RWPE2 (cell line): ENCODE data around the gene OPA3.

ENCODE experiments used
- ATAC-seq: fragments of 200-7000 bp; cut with Tn5 transposase; 3 replicates; pipeline ENCODE4 v1.9.1; 2021; ENCODE audit warnings: low read depth
- DNase-seq: peaks from one replicate; pipeline ENCODE4 v3.0.0-alpha.2; 2020; ENCODE audit warnings: low spot score
- H3K27ac ChIP-seq: fragments of 450-650 bp; 2 replicates; pipeline ENCODE4 v1.5.1; 2017; ENCODE audit warnings: mild to moderate bottlenecking; ENCODE audit not compliant: poor library complexity, severe bottlenecking
- H3K27me3 ChIP-seq: fragments of 250-450 bp; sonication (Bioruptor Pico); 2 replicates; pipeline ENCODE4 v1.5.1; 2021; ENCODE audit warnings: mild to moderate bottlenecking, moderate library complexity; ENCODE audit not compliant: insufficient read depth, poor library complexity, severe bottlenecking
- H3K36me3 ChIP-seq: fragments of 250-450 bp; sonication (Bioruptor Pico); 2 replicates; pipeline ENCODE4 v1.5.1; 2020; ENCODE audit warnings: low read depth, mild to moderate bottlenecking, moderate library complexity
- H3K4me1 ChIP-seq: fragments of 250-450 bp; sonication (Bioruptor Pico); 2 replicates; pipeline ENCODE4 v1.5.1; 2021; ENCODE audit warnings: mild to moderate bottlenecking, moderate library complexity; ENCODE audit not compliant: insufficient read depth, poor library complexity, severe bottlenecking
- H3K4me3 ChIP-seq: fragments of 250-450 bp; sonication (Bioruptor Pico); 2 replicates; pipeline ENCODE4 v1.5.1; 2021; ENCODE audit warnings: mild to moderate bottlenecking, moderate library complexity; ENCODE audit not compliant: severe bottlenecking
- H3K9me3 ChIP-seq: fragments of 250-450 bp; sonication (Bioruptor Pico); 2 replicates; pipeline ENCODE4 v1.5.1; 2021; ENCODE audit warnings: mild to moderate bottlenecking, moderate library complexity; ENCODE audit not compliant: severe bottlenecking
- TF ChIP-seq, protein P1 (sequence below): fragments of 450-650 bp; IDR thresholded peaks from one replicate; pipeline ENCODE4 v1.5.1; 2017; ENCODE audit warnings: mild to moderate bottlenecking, moderate library complexity; ENCODE audit not compliant: poor library complexity, severe bottlenecking

OPA3 gene

DNA sequence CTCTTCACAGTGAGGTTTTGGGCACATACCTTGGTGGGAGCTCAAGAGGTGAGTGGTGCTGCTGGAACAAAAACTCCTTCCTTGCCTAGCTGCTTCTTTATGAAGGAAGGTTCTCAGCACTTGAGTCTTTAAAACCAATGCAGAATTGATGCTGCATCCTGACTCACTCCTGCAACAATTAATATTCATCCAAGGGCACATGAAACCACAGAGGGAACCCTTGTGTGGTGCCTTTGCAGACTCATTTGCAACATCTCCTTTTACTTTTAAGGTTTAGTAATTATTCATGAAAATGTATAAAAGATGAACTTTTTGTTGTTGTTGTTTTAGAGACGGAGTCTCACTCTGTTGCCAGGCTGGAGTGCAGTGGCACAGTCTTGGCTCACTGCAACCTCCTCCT lies 30.1 kb downstream of the OPA3 start:
- Histone ChIP-seq H3K27ac (no peak overlapping the region), H3K27me3 (no peaks in the 10 kb centered on the region), H3K36me3 (no peaks in the 10 kb centered on the region; the same call in 1 of the 2 replicates), H3K4me3 (no peak overlapping the region), H3K4me1 (no peaks in the 10 kb centered on the region), H3K9me3 (no peaks in the 10 kb centered on the region)
- DNase-seq: no peak
- TF ChIP-seq, protein P1, sequence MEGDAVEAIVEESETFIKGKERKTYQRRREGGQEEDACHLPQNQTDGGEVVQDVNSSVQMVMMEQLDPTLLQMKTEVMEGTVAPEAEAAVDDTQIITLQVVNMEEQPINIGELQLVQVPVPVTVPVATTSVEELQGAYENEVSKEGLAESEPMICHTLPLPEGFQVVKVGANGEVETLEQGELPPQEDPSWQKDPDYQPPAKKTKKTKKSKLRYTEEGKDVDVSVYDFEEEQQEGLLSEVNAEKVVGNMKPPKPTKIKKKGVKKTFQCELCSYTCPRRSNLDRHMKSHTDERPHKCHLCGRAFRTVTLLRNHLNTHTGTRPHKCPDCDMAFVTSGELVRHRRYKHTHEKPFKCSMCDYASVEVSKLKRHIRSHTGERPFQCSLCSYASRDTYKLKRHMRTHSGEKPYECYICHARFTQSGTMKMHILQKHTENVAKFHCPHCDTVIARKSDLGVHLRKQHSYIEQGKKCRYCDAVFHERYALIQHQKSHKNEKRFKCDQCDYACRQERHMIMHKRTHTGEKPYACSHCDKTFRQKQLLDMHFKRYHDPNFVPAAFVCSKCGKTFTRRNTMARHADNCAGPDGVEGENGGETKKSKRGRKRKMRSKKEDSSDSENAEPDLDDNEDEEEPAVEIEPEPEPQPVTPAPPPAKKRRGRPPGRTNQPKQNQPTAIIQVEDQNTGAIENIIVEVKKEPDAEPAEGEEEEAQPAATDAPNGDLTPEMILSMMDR: no peak
- ATAC-seq: no peak

- Histone ChIP-seq H3K4me1 (peaks cover 5% of the 10 kb centered on the region), H3K27ac (no peak overlapping the region), H3K9me3 (no peaks in the 10 kb centered on the region), H3K36me3 (no peaks in the 10 kb centered on the region; the same call in 1 of the 2 replicates), H3K4me3 (no peak overlapping the region), H3K27me3 (no peaks in the 10 kb centered on the region)
- no peak for DNase-seq
- no peak for ATAC-seq
- TF ChIP-seq, protein P1: no peak
Measured at GRCh38 chr19:45553464-45553863, 31.1 kb downstream of the OPA3 start.

- peaks cover 18% of the 10 kb centered on the region for H3K4me1 ChIP-seq
- H3K27ac ChIP-seq: peak overlapping the region; percentile 60
- DNase-seq: peak; percentile 86
- H3K27me3 ChIP-seq: no peaks in the 10 kb centered on the region
- H3K36me3 ChIP-seq: no peaks in the 10 kb centered on the region; the same call in 1 of the 2 replicates
- H3K9me3 ChIP-seq: no peaks in the 10 kb centered on the region
- ATAC-seq: peak; percentile 99
- H3K4me3 ChIP-seq: no peak overlapping the region
- TF ChIP-seq, protein P1: no peak
Measured at GRCh38 chr19:45547965-45548609, 36.5 kb downstream of the OPA3 start.

DNA sequence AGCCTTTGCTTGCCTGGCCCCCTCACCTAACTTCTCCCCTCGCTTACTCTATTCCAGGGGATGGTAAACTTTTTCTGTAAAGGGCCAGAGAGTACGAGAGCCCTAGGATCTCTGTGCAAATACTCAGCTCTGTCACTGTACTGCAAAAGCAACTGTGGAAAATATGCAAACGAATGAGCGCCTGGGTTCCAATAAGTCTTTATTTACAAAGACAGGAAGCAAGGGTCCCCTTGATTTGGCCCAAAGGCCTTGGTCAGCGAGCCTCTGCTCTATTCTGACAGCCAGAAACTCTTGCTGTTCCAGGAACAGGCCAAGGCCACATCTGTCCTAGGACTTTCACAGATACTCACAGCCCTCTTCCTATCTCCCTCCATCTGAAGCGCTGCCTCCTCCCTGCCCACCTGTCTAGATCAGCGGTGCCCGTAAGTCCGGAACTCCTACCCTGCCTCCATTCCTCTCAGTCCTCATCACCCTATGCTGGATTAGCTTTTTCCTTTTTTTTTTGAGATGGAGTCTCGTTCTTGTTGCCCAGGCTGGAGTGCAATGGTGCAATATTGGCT lies 37.3 kb downstream of the OPA3 start:
- no peaks in the 10 kb centered on the region for H3K9me3 ChIP-seq
- peak overlapping the region; percentile 60 for H3K27ac ChIP-seq
- TF ChIP-seq, protein P1: no peak
- H3K27me3 ChIP-seq: no peaks in the 10 kb centered on the region
- no peak for DNase-seq
- ATAC-seq: no peak
- peaks cover 18% of the 10 kb centered on the region for H3K4me1 ChIP-seq
- no peaks in the 10 kb centered on the region for H3K36me3 ChIP-seq
- no peak overlapping the region for H3K4me3 ChIP-seq

DNA sequence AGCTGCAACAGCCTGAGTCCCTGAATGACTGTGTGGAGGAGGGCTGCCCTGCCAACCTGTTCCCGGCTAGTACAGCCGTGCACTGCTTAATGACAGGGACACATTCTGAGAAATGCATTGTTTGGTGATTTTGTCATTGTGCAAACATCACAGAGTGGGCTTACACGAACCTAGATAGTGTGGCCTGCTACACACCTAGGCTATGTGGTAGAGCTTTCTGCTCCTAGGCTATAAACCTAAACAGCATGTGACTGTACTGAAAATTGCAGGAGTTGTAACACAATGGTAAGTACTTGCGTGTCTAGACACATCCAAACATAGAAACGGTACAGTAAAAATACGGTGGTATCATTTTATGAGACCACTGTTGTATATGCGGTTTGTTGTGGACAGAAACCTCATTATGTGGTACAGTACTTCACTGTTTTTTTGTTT lies 42.4 kb downstream of the OPA3 start:
- H3K36me3 ChIP-seq: no peaks in the 10 kb centered on the region
- peak; percentile 66 for ATAC-seq
- TF ChIP-seq, protein P1: no peak
- no peak overlapping the region for H3K27ac ChIP-seq
- DNase-seq: no peak
- peaks cover 7% of the 10 kb centered on the region for H3K4me1 ChIP-seq
- H3K27me3 ChIP-seq: no peaks in the 10 kb centered on the region
- H3K4me3 ChIP-seq: no peak overlapping the region
- H3K9me3 ChIP-seq: no peaks in the 10 kb centered on the region
